Fibroblast of mammary gland (primary cell): ENCODE data around the gene BST2.

Experiments used
- DNase-seq: peaks from one replicate; pipeline ENCODE4 v3.0.0-alpha.2; 2010; ENCODE audit warnings: low read depth
- H3K4me3 ChIP-seq: 2 replicates; pipeline ENCODE4 v1.5.1; 2011; ENCODE audit warnings: low read depth, mild to moderate bottlenecking, low read length, moderate library complexity; ENCODE audit not compliant: control insufficient read depth
- CTCF ChIP-seq: conservative IDR thresholded peaks from 2 replicates; pipeline ENCODE4 v1.5.1; 2011; ENCODE audit warnings: low read depth, low read length, inconsistent platforms; ENCODE audit not compliant: control insufficient read depth, insufficient read depth

The BST2 gene

DNA sequence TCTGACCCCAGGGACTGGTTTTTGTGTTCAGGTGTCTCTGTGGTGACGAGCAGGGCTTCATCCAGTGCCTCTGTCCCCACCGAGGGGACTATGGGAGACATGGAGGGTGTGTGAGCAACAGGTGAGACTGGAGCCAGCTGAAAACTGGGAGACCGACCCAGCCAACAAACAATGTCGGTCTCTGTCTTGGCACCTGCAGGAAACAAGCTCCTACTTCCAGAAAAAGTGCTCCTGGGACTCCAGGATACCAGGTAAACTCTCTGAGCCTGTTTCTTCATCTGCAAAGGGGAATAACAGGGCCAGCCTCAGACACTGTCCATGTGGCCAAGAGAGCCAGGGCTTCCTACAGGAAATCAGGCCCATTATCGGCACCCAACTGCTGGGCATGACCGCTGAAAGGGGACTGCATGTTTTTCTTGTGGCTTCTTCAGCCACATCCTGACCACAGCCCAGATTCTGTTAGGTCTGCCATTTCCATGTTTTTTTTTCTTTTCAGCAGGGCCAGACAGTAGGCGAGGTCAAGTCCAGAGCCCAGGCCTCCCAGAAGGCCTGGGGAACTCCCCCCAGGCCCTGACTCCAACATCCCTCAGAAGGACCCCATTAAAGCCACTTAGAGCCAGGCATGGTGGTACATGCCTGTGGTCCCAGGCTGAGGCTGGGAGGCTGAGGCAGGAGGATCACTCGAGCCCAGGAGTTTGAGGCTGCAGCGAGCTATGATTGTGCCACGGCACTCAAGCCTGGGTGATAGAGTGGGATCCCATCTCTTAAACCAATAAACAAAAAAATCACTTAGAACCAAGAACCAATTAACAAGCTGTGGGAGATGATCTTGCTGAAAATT is 836 bp upstream of the BST2 start:
- TF ChIP-seq CTCF: no peak
- no peak overlapping the region for H3K4me3 ChIP-seq
- no peak for DNase-seq

DNA sequence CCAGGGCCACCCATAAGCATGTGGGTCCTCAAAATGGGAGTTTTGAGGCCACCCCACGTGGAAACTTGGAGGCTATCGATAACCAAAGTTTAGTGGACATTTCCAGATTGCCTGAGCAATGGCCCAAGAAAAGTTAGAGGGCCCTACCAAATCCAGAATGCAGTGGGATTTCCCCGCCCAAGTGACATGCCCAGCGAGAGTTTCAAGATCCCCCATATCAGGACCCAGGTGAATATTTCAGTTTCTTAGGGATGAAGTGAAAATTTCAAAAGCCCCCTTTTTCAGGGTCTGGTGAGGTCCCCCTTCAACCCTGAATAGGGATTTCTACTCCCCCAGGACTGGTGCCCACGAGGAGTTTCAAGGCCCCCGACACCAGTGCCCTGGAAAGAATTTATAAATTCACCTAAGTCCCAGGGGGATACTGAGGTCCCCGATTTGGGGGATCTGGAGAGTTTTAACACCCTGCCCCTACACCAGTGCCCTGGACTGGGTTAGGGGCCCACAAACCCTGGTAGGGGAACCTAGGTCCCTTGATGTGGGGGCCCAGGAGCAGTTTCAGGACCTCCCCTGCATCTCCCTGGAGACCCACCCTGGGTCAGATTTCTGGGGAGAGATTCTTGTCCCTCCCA is 695 bp downstream of the BST2 start:
- no peak for TF ChIP-seq CTCF
- no peak overlapping the region for H3K4me3 ChIP-seq

GRCh38 chr19:17404015-17404414 is 1.4 kb downstream of the BST2 start:
- H3K4me3 ChIP-seq: no peak overlapping the region
- no peak for DNase-seq
- TF ChIP-seq CTCF: no peak

More for the DNA sequence above, 695 bp downstream of the BST2 start:
- no peak for DNase-seq

GRCh38 chr19:17402982-17403855 is 2.2 kb downstream of the BST2 start:
- no peak overlapping the region for H3K4me3 ChIP-seq
- no peak for DNase-seq
- no peak for TF ChIP-seq CTCF

DNA sequence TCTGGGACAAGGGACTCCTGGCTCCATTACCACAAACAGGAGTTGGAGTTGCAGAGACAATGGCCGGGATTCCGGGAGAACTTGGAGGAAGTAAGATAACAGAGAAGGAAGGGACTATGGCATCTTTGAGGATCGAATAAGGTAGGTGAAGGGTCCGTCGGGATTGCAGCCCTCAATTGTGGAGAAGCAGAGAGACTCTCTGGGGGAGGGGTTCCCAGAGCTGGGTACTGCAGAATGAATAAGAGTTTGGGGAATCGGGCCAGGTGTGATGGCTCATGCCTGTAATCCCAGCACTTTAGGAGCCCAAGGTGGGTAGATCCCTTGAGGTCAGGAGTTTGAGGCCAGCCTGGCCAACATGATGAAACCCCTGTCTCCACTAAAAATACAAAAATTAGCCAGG is 3.8 kb downstream of the BST2 start:
- no peak overlapping the region for H3K4me3 ChIP-seq
- no peak for DNase-seq
- no peak for TF ChIP-seq CTCF

DNA sequence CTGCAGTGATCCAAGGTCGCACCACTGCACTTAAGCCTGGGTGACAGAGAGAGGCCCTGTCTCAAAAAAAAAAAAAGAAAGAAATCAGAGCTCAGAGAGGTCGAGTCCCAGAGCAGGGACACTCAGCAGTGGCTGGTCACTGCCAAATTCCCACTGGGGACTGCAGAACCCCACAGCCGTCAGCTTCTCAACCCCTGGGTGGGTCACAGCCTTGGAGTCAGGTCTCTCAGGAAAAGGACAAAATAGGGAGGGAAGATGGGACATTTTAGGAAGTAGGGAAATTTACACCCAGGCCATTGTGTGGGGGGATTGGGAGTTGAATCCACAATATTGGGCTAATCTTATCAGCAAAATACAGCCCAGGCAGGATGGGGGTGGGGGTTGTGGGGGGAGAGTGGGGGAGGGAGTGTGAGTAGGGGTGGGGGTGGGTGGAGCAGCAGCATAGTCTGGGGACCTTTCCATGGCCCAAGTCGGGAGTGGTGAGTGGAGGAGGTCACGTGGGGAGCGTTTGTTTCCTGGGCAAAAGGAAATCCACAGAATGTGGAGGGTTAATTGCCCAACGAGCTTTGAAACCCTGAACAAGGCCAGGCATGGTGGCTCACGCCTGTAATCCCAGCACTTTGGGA is 6.4 kb downstream of the BST2 start:
- DNase-seq: no peak
- no peak overlapping the region for H3K4me3 ChIP-seq
- TF ChIP-seq CTCF: no peak
